Measurements from ENCODE around the gene HEXIM2.

Gene HEXIM2

DNA sequence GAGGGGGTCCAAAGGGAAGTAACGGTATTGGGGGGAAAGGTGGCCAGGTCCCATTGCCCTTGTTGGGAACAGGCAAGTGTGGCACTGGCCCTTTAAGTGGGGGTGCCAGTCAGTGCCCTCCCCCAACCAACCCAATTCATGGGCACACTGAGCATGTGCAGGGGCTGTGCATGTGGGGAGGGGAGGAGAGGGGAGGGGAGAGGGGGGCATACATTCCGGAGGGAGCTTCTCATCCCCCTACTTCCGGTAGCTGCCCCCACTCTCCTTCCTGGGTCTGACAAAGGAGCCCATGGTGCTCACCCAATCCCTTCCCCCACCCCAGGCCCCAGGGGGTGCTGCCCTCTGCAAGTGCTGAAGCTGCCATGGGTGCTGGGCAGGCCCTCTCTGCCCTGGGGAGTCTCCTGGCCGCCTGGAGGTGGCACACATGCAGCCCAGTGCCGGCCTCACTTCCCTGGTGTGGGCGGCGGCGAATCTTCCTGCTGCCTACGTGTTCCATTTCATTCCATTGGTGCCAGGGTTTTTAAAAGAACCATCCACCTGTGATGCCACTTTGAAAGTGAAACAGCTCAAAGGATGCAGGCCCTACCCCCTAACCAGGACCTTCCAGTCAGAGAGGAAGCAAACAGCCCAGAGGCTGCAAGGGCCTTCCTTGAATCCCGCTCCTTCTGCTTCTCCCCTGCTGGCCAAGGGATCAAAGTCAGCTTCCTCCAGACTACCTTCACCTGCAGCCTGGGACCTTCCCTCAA lies 11.0 kb downstream of the HEXIM2 start:
- peak overlapping the region; percentile 73 to 95 (median 89) for H3K4me2 ChIP-seq
- H3K27me3 ChIP-seq, result no peaks in the 10 kb centered on the region
- peak overlapping the region; percentile 60 to 81 (median 74); a peak in 21 of 22 replicates for H3K9ac ChIP-seq
- no peaks in the 10 kb centered on the region for H3K9me3 ChIP-seq (replicated peaks in 1 of 11)
- no peak for TF ChIP-seq Cebpa-rat (IDR thresholded peaks at IDR 0.05)
- H3K27ac ChIP-seq, result peak overlapping the region; percentile 68 to 91 (median 82)
- peaks cover 0 to 11% (median 3%) of the 10 kb centered on the region in 11 experiments; a peak in 4 of 22 replicates for H3K36me3 ChIP-seq
- H3K4me3 ChIP-seq, result peak overlapping the region in 8 of 10 experiments; percentile 27 to 62 (median 40); a peak in 15 of 20 replicates
- H3K4me1 ChIP-seq, result peaks cover 54 to 98% (median 72%) of the 10 kb centered on the region in 10 experiments
- H4K20me1 ChIP-seq, result no peaks in the 10 kb centered on the region

- H3K4me3 ChIP-seq, result no peak overlapping the region
- H3K27ac ChIP-seq, result peak overlapping the region in 8 of 11 experiments; percentile 24 to 67 (median 47); a peak in 14 of 22 replicates
- TF ChIP-seq Cebpa-rat (IDR thresholded peaks at IDR 0.05), result no peak
- peaks cover 53 to 78% (median 70%) of the 10 kb centered on the region in 10 experiments for H3K4me1 ChIP-seq
- H3K9ac ChIP-seq, result peak overlapping the region in 3 of 11 experiments; percentile 3 to 34 (median 18); a peak in 3 of 22 replicates
- no peaks in the 10 kb centered on the region for H3K36me3 ChIP-seq
- no peaks in the 10 kb centered on the region for H4K20me1 ChIP-seq
- no peaks in the 10 kb centered on the region for H3K9me3 ChIP-seq (replicated peaks in 1 of 11)
- H3K4me2 ChIP-seq, result peak overlapping the region in 10 of 11 experiments; percentile 34 to 94 (median 60); a peak in 18 of 22 replicates
- no peaks in the 10 kb centered on the region for H3K27me3 ChIP-seq
These were observed 14.1 kb downstream of the HEXIM2 start for GRCh38 chr17:45175759-45176115.

DNA sequence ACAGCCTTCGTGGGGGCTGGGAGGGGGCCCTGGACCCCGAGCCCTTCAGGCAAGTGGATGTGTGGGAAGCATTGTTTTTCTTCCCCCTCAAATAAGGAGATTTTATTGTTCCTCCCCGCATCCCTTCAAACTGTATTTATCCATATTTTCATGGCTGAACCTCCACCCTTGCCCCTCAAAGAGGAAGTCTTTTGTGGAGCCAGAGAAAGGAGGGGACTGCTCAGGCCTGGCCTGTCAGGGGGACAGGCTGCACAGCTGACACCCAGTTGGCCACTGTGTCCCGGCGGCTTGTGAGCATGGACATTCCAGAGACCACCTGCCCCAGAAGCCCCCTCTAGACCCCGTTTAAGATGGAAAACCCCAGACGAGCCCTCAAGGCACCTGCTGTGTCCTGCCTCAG lies 15.9 kb downstream of the HEXIM2 start:
- Histone ChIP-seq H3K27me3 (no peaks in the 10 kb centered on the region), H3K36me3 (no peaks in the 10 kb centered on the region), H3K4me2 (peak overlapping the region; percentile 21 to 72 (median 35); a peak in 21 of 22 replicates), H4K20me1 (no peaks in the 10 kb centered on the region), H3K9me3 (replicated peaks in 1 of 11) (no peaks in the 10 kb centered on the region), H3K9ac (peak overlapping the region in 4 of 11 experiments; percentile 1 to 40 (median 28); a peak in 5 of 22 replicates), H3K27ac (peak overlapping the region in 8 of 11 experiments; percentile 0 to 47 (median 24); a peak in 11 of 22 replicates), H3K4me1 (peaks cover 41 to 64% (median 56%) of the 10 kb centered on the region in 10 experiments), H3K4me3 (no peak overlapping the region)
- TF ChIP-seq Cebpa-rat (IDR thresholded peaks at IDR 0.05), result no peak

DNA sequence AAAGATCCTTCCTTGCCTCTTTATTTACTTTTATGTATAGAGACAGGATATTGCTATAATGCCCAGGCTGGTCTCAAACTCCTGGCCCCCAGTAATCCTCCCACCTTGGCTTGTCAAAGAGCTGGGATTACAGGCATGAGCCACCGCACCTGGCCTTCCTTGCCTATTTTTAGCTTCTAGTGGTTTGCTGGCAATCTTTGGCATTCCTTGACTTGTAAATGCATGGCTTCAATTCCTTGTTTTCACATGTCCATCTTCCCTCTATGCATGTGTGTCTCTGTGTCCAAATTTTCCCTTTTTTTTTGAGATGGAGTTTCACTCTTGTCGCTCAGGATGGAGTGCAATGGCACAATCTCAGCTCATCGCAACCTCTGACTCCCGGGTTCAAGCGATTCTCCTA lies 22.5 kb downstream of the HEXIM2 start:
- no peak overlapping the region for H3K27ac ChIP-seq
- no peak overlapping the region for H3K9ac ChIP-seq
- no peak overlapping the region for H3K4me3 ChIP-seq
- no peak for TF ChIP-seq Cebpa-rat (IDR thresholded peaks at IDR 0.05)
- no peaks in the 10 kb centered on the region for H4K20me1 ChIP-seq
- H3K4me2 ChIP-seq, result no peak overlapping the region
- H3K36me3 ChIP-seq, result no peaks in the 10 kb centered on the region
- no peaks in the 10 kb centered on the region for H3K9me3 ChIP-seq (replicated peaks in 1 of 11)
- no peaks in the 10 kb centered on the region for H3K27me3 ChIP-seq
- peaks cover 7 to 14% (median 10%) of the 10 kb centered on the region in 10 experiments for H3K4me1 ChIP-seq

GRCh38 chr17:45186801-45187354 lies 25.2 kb downstream of the HEXIM2 start:
- H3K27me3 ChIP-seq, result no peaks in the 10 kb centered on the region
- no peak overlapping the region for H3K27ac ChIP-seq
- no peaks in the 10 kb centered on the region for H4K20me1 ChIP-seq
- H3K4me1 ChIP-seq, result peaks cover 16 to 40% (median 29%) of the 10 kb centered on the region in 10 experiments
- no peaks in the 10 kb centered on the region for H3K9me3 ChIP-seq (replicated peaks in 1 of 11)
- H3K4me3 ChIP-seq, result no peak overlapping the region
- no peak overlapping the region for H3K4me2 ChIP-seq
- TF ChIP-seq Cebpa-rat (IDR thresholded peaks at IDR 0.05), result no peak
- no peaks in the 10 kb centered on the region for H3K36me3 ChIP-seq
- H3K9ac ChIP-seq, result no peak overlapping the region

DNA sequence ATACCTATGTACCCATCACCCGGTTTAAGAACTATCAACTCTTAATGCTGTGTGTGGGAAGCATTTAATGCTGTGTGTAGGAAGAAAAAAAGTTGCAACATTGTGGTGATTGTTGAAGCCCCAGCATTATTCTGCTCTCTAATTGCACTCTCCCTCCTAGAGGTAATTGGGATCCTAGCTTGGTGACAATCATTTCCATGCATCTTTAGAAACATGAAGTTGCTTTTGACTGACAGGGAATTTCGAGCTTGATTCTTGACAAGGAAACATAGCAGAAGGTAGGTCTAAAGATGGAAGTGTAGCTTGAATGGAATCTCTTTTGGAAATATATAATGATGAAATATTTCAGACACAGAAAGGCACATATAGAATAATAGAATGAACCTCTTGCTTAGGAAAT lies 27.3 kb downstream of the HEXIM2 start:
- Histone ChIP-seq H3K4me3 (no peak overlapping the region), H3K9me3 (replicated peaks in 1 of 11) (no peaks in the 10 kb centered on the region), H3K4me1 (peaks cover 7 to 34% (median 25%) of the 10 kb centered on the region in 10 experiments; a peak in 19 of 20 replicates), H3K9ac (no peak overlapping the region), H3K27ac (no peak overlapping the region), H3K27me3 (no peaks in the 10 kb centered on the region), H4K20me1 (no peaks in the 10 kb centered on the region), H3K36me3 (no peaks in the 10 kb centered on the region), H3K4me2 (peak overlapping the region in 4 of 11 experiments; percentile 6 to 35 (median 34); a peak in 3 of 22 replicates)
- TF ChIP-seq Cebpa-rat (IDR thresholded peaks at IDR 0.05), result no peak

- Histone ChIP-seq H3K4me1 (peaks cover 7 to 34% (median 25%) of the 10 kb centered on the region in 10 experiments; a peak in 19 of 20 replicates), H3K4me2 (peak overlapping the region in 8 of 11 experiments; percentile 43 to 65 (median 54); a peak in 16 of 22 replicates), H4K20me1 (no peaks in the 10 kb centered on the region), H3K36me3 (no peaks in the 10 kb centered on the region), H3K9ac (0 out of 22 replicates have a peak overlapping the region, but pooled peaks of 2 of the 11 experiments have one; percentile 6 to 14), H3K9me3 (replicated peaks in 1 of 11) (peaks cover 0 to 2% (median 0%) of the 10 kb centered on the region in 11 experiments; a peak in 1 of 22 replicates), H3K4me3 (no peak overlapping the region), H3K27me3 (no peaks in the 10 kb centered on the region), H3K27ac (peak overlapping the region in 3 of 11 experiments; percentile 1 to 10 (median 9); a peak in 3 of 22 replicates)
- TF ChIP-seq Cebpa-rat (IDR thresholded peaks at IDR 0.05), result no peak
These were observed 29.0 kb downstream of the HEXIM2 start for GRCh38 chr17:45190503-45191255.

GRCh38 chr17:45195424-45195823 lies 33.7 kb downstream of the HEXIM2 start:
- Histone ChIP-seq H3K36me3 (no peaks in the 10 kb centered on the region), H3K27me3 (no peaks in the 10 kb centered on the region), H3K27ac (no peak overlapping the region; a peak in 1 of 22 replicates), H4K20me1 (no peaks in the 10 kb centered on the region), H3K9ac (no peak overlapping the region), H3K4me2 (no peak overlapping the region), H3K9me3 (replicated peaks in 1 of 11) (peaks cover 0 to 4% (median 0%) of the 10 kb centered on the region in 11 experiments; a peak in 1 of 22 replicates), H3K4me1 (peaks cover 32 to 63% (median 57%) of the 10 kb centered on the region in 10 experiments), H3K4me3 (no peak overlapping the region)
- no peak for TF ChIP-seq Cebpa-rat (IDR thresholded peaks at IDR 0.05)

All from BLaER1 treated with 17β-estradiol and CSF1 and Interleukin-3, amounts not matched to agents 10 nM and 100 nM (cell line).